HG03571 (cell line): ENCODE measurements around the gene WDFY2.

Experiments
- ATAC-seq: cut with Tn5 transposase; IDR thresholded peaks from one replicate; pipeline ENCODE4 v1.9.1; 2021; ENCODE audit not compliant: unreplicated experiment

WDFY2 gene

DNA sequence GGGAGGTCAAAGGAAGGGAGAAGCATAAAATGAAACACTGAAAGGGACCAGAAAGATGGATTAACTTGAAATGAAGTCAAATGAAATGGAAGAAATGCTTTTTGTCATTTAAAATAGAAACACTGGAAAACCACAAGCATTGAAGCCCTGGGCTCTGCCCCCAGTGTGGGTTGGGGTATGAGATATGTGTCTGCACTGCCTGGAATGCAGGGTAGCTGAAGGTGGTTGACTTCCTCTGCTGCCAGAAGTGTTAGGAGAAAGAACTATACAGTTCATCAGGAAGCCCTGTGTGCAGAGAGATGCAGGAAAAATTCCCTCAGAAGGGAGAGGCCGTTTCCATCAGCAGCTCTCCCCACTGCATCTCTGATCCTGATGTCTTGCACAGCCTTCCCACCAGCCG is 150.5 kb downstream of the WDFY2 start:
- ATAC-seq = no peak

- ATAC-seq = no peak
These were observed 153.3 kb downstream of the WDFY2 start for GRCh38 chr13:51737609-51738008.

GRCh38 chr13:51738226-51738905 is 154.1 kb downstream of the WDFY2 start:
- ATAC-seq = no peak

- ATAC-seq = no peak
These were observed 154.9 kb downstream of the WDFY2 start for GRCh38 chr13:51739027-51739764.

DNA sequence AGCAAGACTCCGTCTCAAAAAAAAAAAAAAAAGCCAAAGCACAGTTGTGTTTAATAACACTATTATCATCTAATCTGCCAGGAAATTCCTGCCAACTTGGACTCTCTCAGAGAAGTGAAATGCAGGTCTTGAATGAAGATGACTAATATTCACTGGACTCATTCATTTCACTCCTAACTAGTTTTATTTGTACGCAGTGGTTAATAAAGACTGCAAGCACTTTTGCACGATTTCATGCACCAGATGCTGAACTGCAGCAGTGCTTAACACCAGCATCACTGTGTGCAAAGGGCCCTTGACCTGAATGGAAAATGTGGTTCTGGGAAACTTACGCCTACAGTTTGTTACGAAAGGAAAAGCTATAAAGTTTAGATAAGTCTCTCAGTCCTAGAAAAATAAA is 156.4 kb downstream of the WDFY2 start:
- ATAC-seq = no peak

GRCh38 chr13:51742031-51742430 is 157.8 kb downstream of the WDFY2 start:
- no peak for ATAC-seq

DNA sequence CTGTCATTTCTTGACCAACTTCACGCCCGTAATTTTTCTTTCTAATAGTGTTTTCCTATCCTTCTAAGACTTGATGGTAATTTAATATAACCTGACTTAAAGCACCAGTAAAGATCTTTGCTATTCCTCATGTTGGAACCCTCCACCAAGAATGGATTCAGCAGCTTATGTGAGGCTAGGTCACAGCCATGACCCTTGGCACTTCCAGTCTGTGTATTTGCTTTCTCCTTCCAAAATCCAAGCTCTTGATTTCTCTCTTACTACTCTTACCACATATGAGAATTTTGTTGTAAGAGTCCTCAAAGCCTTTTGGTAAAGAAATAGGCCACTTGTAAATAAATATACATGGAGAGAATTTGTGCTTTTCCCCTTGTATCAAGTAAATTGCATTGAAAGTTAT is 158.3 kb downstream of the WDFY2 start:
- ATAC-seq = no peak

DNA sequence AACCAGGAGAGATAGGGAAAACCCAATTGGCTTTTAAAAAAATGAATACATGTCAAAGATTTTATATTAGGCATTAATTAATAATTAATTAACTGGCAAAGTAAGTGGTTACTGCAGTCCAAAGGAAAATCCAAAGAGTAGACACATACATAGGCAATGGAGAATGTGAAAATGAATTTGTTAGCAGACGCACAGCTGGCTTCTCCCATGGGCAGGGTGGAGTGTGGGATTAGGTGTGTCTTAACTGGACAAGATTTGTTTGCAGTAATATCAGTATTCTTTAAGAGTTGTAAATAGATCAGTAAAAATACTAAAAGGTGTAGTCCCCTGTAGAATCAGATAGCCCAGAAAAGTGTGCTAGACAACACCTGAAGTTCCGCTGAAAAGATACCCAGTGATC is 161.0 kb downstream of the WDFY2 start:
- no peak for ATAC-seq

- no peak for ATAC-seq
These were observed 162.5 kb downstream of the WDFY2 start for GRCh38 chr13:51746802-51747201.

DNA sequence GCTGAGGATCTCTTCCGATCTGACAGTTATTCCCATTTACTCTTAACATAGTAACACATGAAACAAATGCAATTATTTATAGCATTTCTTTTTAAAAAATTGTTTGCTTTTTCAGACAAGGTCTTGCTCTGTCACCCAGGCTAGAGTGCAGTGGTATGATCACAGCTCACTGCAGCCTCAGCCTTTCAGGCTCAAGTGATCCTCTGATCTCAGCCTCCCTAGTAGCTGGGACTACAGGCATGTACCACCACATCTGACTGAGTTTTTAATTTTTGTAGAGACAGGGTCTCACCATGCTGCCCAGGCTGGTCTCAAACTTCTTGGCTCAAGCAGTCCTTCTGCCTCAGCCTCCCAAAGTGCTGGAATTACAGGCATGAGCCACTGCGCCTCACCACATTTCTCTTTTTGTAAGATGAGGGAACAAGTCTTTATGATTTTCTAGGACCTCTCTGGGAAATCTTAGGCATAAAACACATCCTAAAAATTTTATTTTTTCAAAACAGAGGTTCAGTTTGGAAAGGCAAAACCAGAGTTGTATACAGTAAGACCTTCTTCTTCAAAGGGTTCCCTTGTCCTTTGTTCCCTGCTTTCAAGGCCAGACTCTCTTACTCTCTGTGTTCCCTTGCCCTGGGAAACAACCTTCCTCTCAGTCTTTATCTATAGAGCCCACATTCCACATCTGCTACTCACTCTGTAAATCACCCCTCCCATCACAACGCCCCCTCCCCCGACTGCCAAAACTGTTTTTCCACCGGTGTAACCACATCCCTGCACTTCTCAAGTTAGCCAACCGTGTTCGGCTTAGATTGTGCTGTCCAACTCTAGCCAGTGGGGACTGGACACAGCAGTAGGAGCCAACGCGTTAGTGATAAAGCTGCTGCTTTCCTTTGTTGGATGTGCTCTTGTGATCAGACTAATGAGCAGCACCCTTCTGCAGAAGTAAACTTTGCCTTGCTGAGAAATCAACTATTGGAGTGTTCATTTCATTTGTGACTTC is 163.5 kb downstream of the WDFY2 start:
- ATAC-seq = no peak

DNA sequence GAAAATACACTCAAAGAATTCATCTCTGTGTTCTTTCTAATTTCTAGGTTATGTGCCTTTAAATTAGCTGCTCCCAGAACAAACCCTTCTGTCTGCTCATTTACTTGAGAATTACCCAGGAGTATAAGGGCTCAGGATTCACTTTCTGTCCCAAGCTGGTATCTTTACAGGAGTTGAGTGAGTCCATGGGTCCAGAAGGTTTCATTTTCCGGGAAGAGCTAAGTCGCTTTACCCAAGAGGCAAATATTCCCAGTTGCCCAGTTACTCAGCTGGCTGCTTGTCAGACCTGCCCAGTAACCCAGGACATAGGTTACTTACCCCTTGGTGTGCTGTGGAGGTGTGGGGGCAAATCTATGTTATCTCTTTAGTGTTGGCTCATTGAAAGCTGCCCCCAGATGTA is 172.4 kb downstream of the WDFY2 start:
- ATAC-seq = no peak

DNA sequence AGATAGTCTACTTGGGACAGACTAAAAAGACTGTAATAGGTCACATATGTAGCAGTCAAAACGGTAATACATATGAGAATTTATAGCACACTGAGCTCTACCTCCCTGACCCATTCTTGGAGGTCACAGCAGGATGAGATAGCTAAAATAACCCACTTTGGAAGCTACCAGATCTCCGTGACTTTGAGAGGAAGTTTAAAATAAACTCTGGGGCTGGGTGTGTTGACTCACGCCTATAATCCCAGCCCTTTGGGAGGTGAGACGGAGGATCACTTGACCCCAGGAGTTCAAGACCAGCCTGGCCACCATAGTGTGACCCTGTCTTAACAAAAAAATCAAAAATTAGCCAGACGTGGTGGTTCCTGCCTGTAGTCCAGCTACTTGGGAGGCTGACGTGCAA is 174.4 kb downstream of the WDFY2 start:
- no peak for ATAC-seq

DNA sequence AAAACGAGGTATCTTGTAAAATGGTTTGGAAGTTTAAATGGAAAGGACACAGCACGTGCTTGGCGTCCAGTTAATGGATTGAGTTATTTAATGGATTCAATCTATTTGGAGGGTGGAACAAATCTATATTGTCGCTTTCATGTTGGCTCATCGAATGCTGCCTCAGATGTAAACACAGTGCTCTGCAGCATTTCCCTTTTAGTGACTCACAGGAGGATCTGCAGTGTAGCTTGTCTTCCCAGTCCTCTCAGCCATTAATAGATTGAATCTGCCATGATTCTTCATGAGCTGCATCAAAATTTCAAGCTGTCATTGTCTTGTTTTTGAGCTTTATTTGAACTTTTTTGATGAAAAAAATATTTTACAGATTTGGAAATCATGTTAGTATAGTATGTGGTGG is 175.0 kb downstream of the WDFY2 start:
- no peak for ATAC-seq

DNA sequence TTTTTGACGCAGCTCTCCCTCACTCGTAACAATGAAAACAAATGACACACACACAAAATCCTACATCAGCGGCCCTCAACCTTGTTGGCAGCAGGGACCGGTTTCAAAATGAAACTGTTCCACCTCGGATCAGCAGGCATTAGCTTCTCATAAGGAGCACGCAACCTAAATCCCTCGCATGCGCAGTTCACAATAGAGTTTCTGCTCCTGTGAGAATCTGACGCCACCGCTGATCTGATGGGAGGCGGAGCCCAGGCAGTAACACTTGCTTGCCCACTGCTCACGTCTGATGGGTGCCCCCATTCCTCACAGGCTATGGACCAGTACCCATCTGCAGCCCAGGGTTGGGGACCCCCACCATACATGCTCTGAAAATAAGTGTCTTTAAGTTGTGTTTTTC is 176.3 kb downstream of the WDFY2 start:
- ATAC-seq = no peak

DNA sequence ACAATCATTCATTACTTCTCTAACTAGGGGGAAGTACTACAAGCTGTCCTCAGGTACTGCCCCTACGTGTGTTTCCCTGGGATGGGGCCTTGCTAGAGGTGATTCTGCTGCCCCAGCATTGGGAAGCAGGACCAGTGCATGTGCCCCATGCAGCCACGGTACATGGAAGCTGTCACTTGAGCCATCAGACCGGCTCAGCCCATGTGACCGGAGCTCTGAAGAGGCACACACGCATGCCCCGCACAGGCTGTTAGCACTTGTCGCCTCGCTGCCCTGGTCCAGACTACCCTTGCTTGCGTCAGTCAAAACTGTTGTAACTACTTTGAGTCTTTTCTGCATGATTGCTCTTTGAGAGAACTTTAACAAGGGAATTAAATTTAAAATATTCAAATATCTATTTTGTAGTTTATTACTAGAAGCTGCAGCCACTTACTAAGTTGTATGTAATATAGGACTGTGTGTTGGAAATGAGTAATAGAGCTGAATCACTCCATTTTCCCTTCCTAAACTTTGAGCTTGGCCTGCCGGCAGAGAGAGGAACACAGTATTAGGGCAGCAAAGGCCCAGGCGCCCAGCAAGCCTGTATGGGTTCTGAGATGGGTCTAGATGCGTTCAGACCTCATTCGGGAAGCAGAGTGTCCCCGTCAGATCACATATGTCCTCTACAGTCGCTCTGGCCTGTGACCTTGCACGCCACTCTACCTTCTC is 177.5 kb downstream of the WDFY2 start:
- ATAC-seq = no peak

GRCh38 chr13:51763486-51763885 is 179.2 kb downstream of the WDFY2 start:
- ATAC-seq = no peak

- ATAC-seq = peak; percentile 71
These were observed 180.2 kb downstream of the WDFY2 start for GRCh38 chr13:51764184-51765141.

DNA sequence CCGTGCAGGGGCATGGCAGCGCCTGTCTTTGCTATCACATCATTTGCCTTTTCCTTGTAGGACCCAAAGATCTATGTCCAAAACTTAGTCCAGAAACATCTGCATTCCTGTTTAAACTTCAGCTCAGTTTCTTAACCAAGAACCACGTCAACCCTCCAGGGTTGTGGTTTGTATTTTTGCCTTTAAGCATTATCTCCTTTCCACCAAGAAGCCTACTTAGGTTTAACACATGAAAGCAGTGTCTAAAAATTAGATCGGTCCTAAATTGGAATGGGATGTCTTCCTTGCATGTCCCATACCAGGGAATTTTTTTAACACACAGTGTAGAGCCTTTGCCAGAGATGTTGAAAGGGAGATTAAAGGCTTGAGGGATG is 180.9 kb downstream of the WDFY2 start:
- no peak for ATAC-seq

DNA sequence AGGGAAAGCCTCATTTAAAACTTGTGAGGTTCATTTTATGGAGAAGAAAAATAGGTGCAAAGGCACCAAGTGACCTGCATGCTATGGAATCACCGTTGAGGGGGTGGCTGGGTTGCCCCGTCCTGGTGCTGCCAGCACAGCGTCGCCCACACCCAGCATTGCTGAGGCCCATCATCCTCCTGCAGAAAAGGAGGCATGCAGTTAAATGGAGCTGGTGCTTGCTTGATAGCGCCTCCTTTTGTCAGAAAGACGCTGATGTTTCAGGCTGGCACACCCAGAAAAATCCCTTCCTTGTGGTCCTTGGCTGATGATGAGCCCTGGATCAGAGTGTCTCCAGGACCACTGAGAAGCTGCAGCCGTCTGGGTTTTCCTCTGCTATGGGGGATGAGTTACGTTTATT is 182.8 kb downstream of the WDFY2 start:
- ATAC-seq = no peak

- no peak for ATAC-seq
These were observed 184.2 kb downstream of the WDFY2 start for GRCh38 chr13:51768378-51768921.
